AG04450 (cell line): ENCODE results near the gene TRERF1. TPM values are rescaled to one million over a fixed set of nuclear protein-coding genes. Genes with fewer than 3 reads are reported as not detected.
"Not testable (repeated sequence)": the region's sequence is repeated elsewhere in the genome, so short reads cannot be mapped to it uniquely, and the experiment has no call there.

Source experiments
- CTCF ChIA-PET: fragments of 300-600, 350-600 bp; formaldehyde crosslinking; extraction: SDS; loops from one replicate; lab custom pipeline; 2022; ENCODE audit warnings: antibody characterized with exemption, inconsistent platforms; lab: Charles Lee
- POLR2A ChIA-PET: fragments of 350-600 bp; formaldehyde crosslinking; extraction: SDS; loops from one replicate; lab custom pipeline; 2021; ENCODE audit warnings: antibody characterized with exemption, inconsistent platforms; lab: Yijun Ruan, JAX
- DNase-seq: peaks from one replicate; pipeline ENCODE4 v3.0.0-alpha.2; 2011; ENCODE audit warnings: low read depth, low spot score
- H3K27ac ChIP-seq: one replicate; pipeline ENCODE4 v1.5.1; 2012; ENCODE audit warnings: low read depth, low read length, control low read depth
- H3K27me3 ChIP-seq: one replicate; pipeline ENCODE4 v1.6.0; 2012; ENCODE audit warnings: low read length; ENCODE audit not compliant: control insufficient read depth, insufficient read depth
- H3K4me3 ChIP-seq: 2 replicates; pipeline ENCODE4 v1.5.1; 2011; ENCODE audit warnings: mild to moderate bottlenecking, low read depth, low read length, control low read depth
- H3K9me3 ChIP-seq: 2 replicates; pipeline ENCODE4 v1.5.1; 2012; ENCODE audit warnings: low read length; ENCODE audit not compliant: control insufficient read depth, insufficient read depth
- CTCF ChIP-seq: IDR thresholded peaks from 2 replicates; pipeline ENCODE4 v1.5.1; 2011; ENCODE audit warnings: low read depth, low read length, control low read depth, inconsistent platforms
- polyA plus RNA-seq: library from polyadenylated mRNA; depleted of rRNA; stranded (reverse); fragments of >200 nt; gene quantifications from 2 replicates; pipeline ENCODE4 v1.2.3, GENCODE V29; 2011

The TRERF1 gene
- polyA plus RNA-seq, 1 experiment = 7.3 TPM

GRCh38 chr6:42221546-42221945 lies 230.2 kb downstream of the TRERF1 start:
- no peak for TF ChIP-seq CTCF
- H3K4me3 ChIP-seq = no peak overlapping the region
- DNase-seq = no peak
- POLR2A ChIA-PET = no interaction called here
- H3K27ac ChIP-seq = no peak overlapping the region
- CTCF ChIA-PET = interaction anchor here (2.8 kb wide), 1 partner anchor 326 kb away, joined by 16 read pairs; no protein-coding TSS in a partner anchor
- no peaks in the 10 kb centered on the region for H3K27me3 ChIP-seq
- H3K9me3 ChIP-seq = no peaks in the 10 kb centered on the region

- TF ChIP-seq CTCF = no peak
- CTCF ChIA-PET = interaction anchor here (2.8 kb wide), 1 partner anchor 327 kb away, joined by 16 read pairs; no protein-coding TSS in a partner anchor
Measured at GRCh38 chr6:42220807-42221206, 230.9 kb downstream of the TRERF1 start.

GRCh38 chr6:42217519-42218367 lies 234.0 kb downstream of the TRERF1 start, which contains the start of gene MRPS10:
Gene MRPS10, minus strand, starts transcription at chr6:42217861. Its CDS starts 12 bp downstream, at chr6:42217849.
- TF ChIP-seq CTCF = no peak
- POLR2A ChIA-PET = interaction anchor here (0.6 kb wide), 3 partner anchors 27 to 347 kb away, joined by 3 to 6 read pairs (median 3); no protein-coding TSS in a partner anchor
- peak within 1 kb of the TSS; percentile 95 for H3K4me3 ChIP-seq
- peak within 1 kb of the TSS; percentile 86 for H3K27ac ChIP-seq
- peak; percentile 83 for DNase-seq
- CTCF ChIA-PET = interaction anchor here (0.7 to 6.6 kb wide), 6 partner anchors 15 to 352 kb away, joined by 3 to 172 read pairs (median 3); no protein-coding TSS in a partner anchor
- no peaks in the 10 kb centered on the region for H3K9me3 ChIP-seq
- H3K27me3 ChIP-seq = no peaks in the 10 kb centered on the region

More at GRCh38 chr6:42220807-42221206, 230.9 kb downstream of the TRERF1 start:
- Histone ChIP-seq H3K9me3 (no peaks in the 10 kb centered on the region), H3K27me3 (no peaks in the 10 kb centered on the region), H3K4me3 (no peak overlapping the region), H3K27ac (no peak overlapping the region)
- POLR2A ChIA-PET = no interaction called here
- no peak for DNase-seq

GRCh38 chr6:42217157-42217518 lies 234.6 kb downstream of the TRERF1 start:
- ChIA-PET POLR2A (interaction anchor here (0.6 kb wide), 2 partner anchors 27 to 347 kb away, joined by 3 to 6 read pairs; no protein-coding TSS in a partner anchor), CTCF (interaction anchor here (0.6 to 6.6 kb wide), 7 partner anchors 15 to 352 kb away, joined by 3 to 172 read pairs (median 3); no protein-coding TSS in a partner anchor)
- Histone ChIP-seq H3K27ac (no peak overlapping the region), H3K4me3 (peak overlapping the region; percentile 95), H3K27me3 (no peaks in the 10 kb centered on the region), H3K9me3 (no peaks in the 10 kb centered on the region)
- no peak for TF ChIP-seq CTCF
- DNase-seq = no peak

GRCh38 chr6:42216495-42216894 lies 235.2 kb downstream of the TRERF1 start:
- POLR2A ChIA-PET, H3K27me3 ChIP-seq, H3K9me3 ChIP-seq, DNase-seq, H3K27ac ChIP-seq: not testable (repeated sequence)
- CTCF ChIA-PET = interaction anchor here (0.6 to 6.6 kb wide), 8 partner anchors 14 to 353 kb away, joined by 3 to 172 read pairs (median 3); no protein-coding TSS in a partner anchor
- H3K4me3 ChIP-seq = peak overlapping the region; percentile 95
